Neural cell (in vitro differentiated cells): Measurements from ENCODE around the gene LRRC46.

Experiments used
- CTCF ChIP-seq: fragments of 450-650 bp; IDR thresholded peaks from 2 replicates; pipeline ENCODE4 v1.5.1; 2014; ENCODE audit warnings: antibody characterized with exemption, mild to moderate bottlenecking, moderate library complexity; ENCODE audit not compliant: poor library complexity, severe bottlenecking
- EP300 ChIP-seq: fragments of 450-650 bp; conservative IDR thresholded peaks from 2 replicates; pipeline ENCODE4 v1.6.1; 2014; ENCODE audit warnings: antibody characterized with exemption, mild to moderate bottlenecking, moderate library complexity; ENCODE audit not compliant: poor library complexity, severe bottlenecking
- MXI1 ChIP-seq: fragments of 450-650 bp; conservative IDR thresholded peaks from 2 replicates; pipeline ENCODE4 v1.6.1; 2014; ENCODE audit warnings: antibody characterized with exemption, mild to moderate bottlenecking; ENCODE audit not compliant: poor library complexity, severe bottlenecking
- RAD21 ChIP-seq: fragments of 450-650 bp; conservative IDR thresholded peaks from 2 replicates; pipeline ENCODE4 v1.6.1; 2014; ENCODE audit warnings: antibody characterized with exemption, mild to moderate bottlenecking, moderate library complexity
- REST ChIP-seq: IDR thresholded peaks from 2 replicates; pipeline ENCODE4 v1.6.1; 2012; ENCODE audit warnings: borderline replicate concordance
- SMC3 ChIP-seq: fragments of 450-650 bp; conservative IDR thresholded peaks from 2 replicates; pipeline ENCODE4 v1.6.1; 2014; ENCODE audit warnings: antibody characterized with exemption, mild to moderate bottlenecking, moderate library complexity; ENCODE audit not compliant: poor library complexity

- TF ChIP-seq EP300, result no peak
- no peak for TF ChIP-seq CTCF
- TF ChIP-seq REST, result no peak
- no peak for TF ChIP-seq MXI1
- TF ChIP-seq RAD21, result no peak
- no peak for TF ChIP-seq SMC3
Measured at GRCh38 chr17:47851764-47852112, 20.3 kb downstream of the LRRC46 start.
